ENCODE data around the gene NUDC.
A peak's percentile ranks its signal among the peaks of the same experiment; 100 is the strongest.

The NUDC gene

DNA sequence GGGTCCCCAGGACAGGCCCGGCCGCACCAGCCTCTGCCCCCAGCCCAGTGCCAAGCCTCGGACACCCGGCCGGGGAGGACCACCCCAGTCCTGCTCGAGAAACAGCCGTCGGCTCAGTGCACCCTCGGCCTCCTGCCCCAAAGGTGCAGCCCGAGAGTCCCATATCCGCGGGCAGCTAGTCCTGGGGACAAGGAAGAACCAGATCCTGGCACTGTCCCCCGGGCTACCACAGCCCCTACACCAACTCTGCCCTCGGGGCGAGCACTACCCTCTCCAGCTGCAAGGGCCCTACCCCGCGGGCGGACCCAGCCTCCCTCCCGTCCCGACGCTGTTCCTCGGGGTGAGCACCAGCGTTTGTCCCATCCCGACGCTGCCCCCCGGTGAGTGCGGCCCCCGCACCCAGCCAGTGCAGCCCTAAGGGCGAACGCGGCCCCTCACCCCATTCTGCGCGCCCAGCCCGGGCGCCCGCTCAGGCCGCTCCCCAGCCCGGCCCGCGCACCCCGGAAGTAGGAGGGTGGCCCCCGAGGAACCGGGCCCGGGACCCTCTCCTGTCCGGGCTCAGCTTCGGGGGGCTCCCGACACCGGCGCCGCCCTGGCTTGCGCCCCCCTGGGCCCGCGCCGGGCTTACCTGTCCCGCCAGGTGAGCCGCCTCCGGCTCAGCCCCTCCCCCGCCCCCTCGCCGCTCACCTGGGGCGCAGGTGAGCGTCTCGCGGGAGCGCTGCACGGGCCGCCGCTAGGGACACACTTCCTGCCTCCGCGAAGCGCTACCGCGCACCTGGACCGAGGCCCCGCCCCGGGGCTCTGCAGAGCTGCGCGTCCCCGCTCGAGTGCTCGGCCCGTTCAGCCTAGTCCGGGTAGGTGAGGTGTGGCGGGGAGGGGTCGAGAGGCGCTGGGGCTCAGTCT lies 38.4 kb downstream of the NUDC start, which contains the start of gene KDF1 (continued):
- no peak for TF ChIP-seq ZNF555 (tag by site-specific recombination; conservative IDR thresholded peaks at IDR 0.05)
- no peak for TF ChIP-seq ZNF140 (tag by site-specific recombination; IDR thresholded peaks at IDR 0.05)
- TF ChIP-seq ZBTB1 (tag by site-specific recombination; IDR thresholded peaks at IDR 0.05): no peak
- TF ChIP-seq ZNF837 (tag by site-specific recombination; IDR thresholded peaks at IDR 0.05): no peak
- no peak for TF ChIP-seq PRDM1 (tag by site-specific recombination; IDR thresholded peaks at IDR 0.05)
- TF ChIP-seq KLF7 (tag by site-specific recombination; IDR thresholded peaks at IDR 0.05; ENCODE audit: borderline replicate concordance): no peak
- 0 out of 2 replicates have a peak, but pooled peaks have one; percentile 36 for TF ChIP-seq ZNF660 (tag by site-specific recombination; IDR thresholded peaks at IDR 0.05)
- TF ChIP-seq ZNF529 (tag by site-specific recombination; IDR thresholded peaks at IDR 0.05; ENCODE audit: insufficient replicate concordance): no peak
- TF ChIP-seq ZSCAN23 (tag by site-specific recombination; IDR thresholded peaks at IDR 0.05): no peak
- peak; percentile 98; the same call in 1 of the 2 replicates for TF ChIP-seq SCRT1 (tag by site-specific recombination; IDR thresholded peaks at IDR 0.05; ENCODE audit: borderline replicate concordance)
- TF ChIP-seq, protein P1, sequence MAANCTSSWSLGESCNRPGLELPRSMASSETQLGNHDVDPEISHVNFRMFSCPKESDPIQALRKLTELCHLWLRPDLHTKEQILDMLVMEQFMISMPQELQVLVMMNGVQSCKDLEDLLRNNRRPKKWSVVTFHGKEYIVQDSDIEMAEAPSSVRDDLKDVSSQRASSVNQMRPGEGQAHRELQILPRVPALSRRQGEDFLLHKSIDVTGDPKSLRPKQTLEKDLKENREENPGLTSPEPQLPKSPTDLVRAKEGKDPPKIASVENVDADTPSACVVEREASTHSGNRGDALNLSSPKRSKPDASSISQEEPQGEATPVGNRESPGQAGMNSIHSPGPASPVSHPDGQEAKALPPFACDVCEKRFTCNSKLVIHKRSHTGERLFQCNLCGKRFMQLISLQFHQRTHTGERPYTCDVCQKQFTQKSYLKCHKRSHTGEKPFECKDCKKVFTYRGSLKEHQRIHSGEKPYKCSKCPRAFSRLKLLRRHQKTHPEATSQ (tag by site-specific recombination; IDR thresholded peaks at IDR 0.05): no peak
- TF ChIP-seq, protein P2, sequence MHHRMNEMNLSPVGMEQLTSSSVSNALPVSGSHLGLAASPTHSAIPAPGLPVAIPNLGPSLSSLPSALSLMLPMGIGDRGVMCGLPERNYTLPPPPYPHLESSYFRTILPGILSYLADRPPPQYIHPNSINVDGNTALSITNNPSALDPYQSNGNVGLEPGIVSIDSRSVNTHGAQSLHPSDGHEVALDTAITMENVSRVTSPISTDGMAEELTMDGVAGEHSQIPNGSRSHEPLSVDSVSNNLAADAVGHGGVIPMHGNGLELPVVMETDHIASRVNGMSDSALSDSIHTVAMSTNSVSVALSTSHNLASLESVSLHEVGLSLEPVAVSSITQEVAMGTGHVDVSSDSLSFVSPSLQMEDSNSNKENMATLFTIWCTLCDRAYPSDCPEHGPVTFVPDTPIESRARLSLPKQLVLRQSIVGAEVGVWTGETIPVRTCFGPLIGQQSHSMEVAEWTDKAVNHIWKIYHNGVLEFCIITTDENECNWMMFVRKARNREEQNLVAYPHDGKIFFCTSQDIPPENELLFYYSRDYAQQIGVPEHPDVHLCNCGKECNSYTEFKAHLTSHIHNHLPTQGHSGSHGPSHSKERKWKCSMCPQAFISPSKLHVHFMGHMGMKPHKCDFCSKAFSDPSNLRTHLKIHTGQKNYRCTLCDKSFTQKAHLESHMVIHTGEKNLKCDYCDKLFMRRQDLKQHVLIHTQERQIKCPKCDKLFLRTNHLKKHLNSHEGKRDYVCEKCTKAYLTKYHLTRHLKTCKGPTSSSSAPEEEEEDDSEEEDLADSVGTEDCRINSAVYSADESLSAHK (tag by site-specific recombination; IDR thresholded peaks at IDR 0.05): no peak
- TF ChIP-seq GLI2 (tag by site-specific recombination; IDR thresholded peaks at IDR 0.05; ENCODE audit: borderline replicate concordance, low read depth): no peak
- no peak for TF ChIP-seq ZNF768 (tag by site-specific recombination; IDR thresholded peaks at IDR 0.05)
- TF ChIP-seq ZNF211 (tag by site-specific recombination; IDR thresholded peaks at IDR 0.05; ENCODE audit: low read depth): no peak
- no peak for TF ChIP-seq ZNF707 (tag by site-specific recombination; IDR thresholded peaks at IDR 0.05)
- TF ChIP-seq ZNF335 (tag by site-specific recombination; conservative IDR thresholded peaks at IDR 0.05): 0 out of 2 replicates have a peak, but pooled peaks have one; percentile 29
- TF ChIP-seq ZNF274 (IDR thresholded peaks at IDR 0.05; ENCODE audit: low read length): no peak
- TF ChIP-seq ZNF274 (tag by site-specific recombination; IDR thresholded peaks at IDR 0.05; ENCODE audit: borderline replicate concordance): no peak
- TF ChIP-seq REPIN1 (tag by site-specific recombination; IDR thresholded peaks at IDR 0.05; ENCODE audit: low read depth): no peak
- TF ChIP-seq, protein P3, sequence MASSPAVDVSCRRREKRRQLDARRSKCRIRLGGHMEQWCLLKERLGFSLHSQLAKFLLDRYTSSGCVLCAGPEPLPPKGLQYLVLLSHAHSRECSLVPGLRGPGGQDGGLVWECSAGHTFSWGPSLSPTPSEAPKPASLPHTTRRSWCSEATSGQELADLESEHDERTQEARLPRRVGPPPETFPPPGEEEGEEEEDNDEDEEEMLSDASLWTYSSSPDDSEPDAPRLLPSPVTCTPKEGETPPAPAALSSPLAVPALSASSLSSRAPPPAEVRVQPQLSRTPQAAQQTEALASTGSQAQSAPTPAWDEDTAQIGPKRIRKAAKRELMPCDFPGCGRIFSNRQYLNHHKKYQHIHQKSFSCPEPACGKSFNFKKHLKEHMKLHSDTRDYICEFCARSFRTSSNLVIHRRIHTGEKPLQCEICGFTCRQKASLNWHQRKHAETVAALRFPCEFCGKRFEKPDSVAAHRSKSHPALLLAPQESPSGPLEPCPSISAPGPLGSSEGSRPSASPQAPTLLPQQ (tag by site-specific recombination; IDR thresholded peaks at IDR 0.05): no peak
- TF ChIP-seq ZNF843 (tag by site-specific recombination; IDR thresholded peaks at IDR 0.05): no peak
- no peak for TF ChIP-seq ZNF132 (tag by site-specific recombination; IDR thresholded peaks at IDR 0.05; ENCODE audit: borderline replicate concordance)
- no peak for TF ChIP-seq SP2 (tag by site-specific recombination; IDR thresholded peaks at IDR 0.05)
- TF ChIP-seq, protein P4, sequence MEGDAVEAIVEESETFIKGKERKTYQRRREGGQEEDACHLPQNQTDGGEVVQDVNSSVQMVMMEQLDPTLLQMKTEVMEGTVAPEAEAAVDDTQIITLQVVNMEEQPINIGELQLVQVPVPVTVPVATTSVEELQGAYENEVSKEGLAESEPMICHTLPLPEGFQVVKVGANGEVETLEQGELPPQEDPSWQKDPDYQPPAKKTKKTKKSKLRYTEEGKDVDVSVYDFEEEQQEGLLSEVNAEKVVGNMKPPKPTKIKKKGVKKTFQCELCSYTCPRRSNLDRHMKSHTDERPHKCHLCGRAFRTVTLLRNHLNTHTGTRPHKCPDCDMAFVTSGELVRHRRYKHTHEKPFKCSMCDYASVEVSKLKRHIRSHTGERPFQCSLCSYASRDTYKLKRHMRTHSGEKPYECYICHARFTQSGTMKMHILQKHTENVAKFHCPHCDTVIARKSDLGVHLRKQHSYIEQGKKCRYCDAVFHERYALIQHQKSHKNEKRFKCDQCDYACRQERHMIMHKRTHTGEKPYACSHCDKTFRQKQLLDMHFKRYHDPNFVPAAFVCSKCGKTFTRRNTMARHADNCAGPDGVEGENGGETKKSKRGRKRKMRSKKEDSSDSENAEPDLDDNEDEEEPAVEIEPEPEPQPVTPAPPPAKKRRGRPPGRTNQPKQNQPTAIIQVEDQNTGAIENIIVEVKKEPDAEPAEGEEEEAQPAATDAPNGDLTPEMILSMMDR (tag by site-specific recombination; IDR thresholded peaks at IDR 0.05): no peak
